IMR-90 (cell line): ENCODE results near the gene JPT1. TPM values are rescaled to one million over a fixed set of nuclear protein-coding genes. Genes with fewer than 3 reads are reported as not detected.
A peak's percentile ranks its signal among the peaks of the same experiment; 100 is the strongest.

Experiments used
- ATAC-seq: fragments of 200-7000 bp; cut with Tn5 transposase; 2 replicates; pipeline ENCODE4 v1.9.1; 2020; ENCODE audit warnings: low read depth, mild to moderate bottlenecking, moderate library complexity
- BruUV-seq: library from RNA; stranded (reverse); fragments of 400-500 nt; replicated peaks from 2 replicates; lab custom pipeline; 2021; lab: Mats Ljungman, UMichigan
- CTCF ChIA-PET: fragments of 300-600 bp; formaldehyde crosslinking; extraction: SDS; loops from one replicate; lab custom pipeline; 2021; ENCODE audit warnings: antibody characterized with exemption; lab: Yijun Ruan, JAX
- POLR2A ChIA-PET: fragments of 300-600 bp; sonication (Branson Sonifier 250); formaldehyde crosslinking; loops from one replicate; lab custom pipeline; 2022; ENCODE audit warnings: antibody characterized with exemption; ENCODE audit not compliant: unreplicated experiment; lab: Charles Lee
- DNase-seq: peaks from one replicate; pipeline ENCODE4 v3.0.0; 2013
- H2AFZ ChIP-seq: replicated peaks from 2 replicates; pipeline ENCODE3; 2013; ENCODE audit warnings: low read length, mild to moderate bottlenecking; ENCODE audit not compliant: poor library complexity
- H2AK5ac ChIP-seq: 2 replicates; pipeline ENCODE4 v1.6.1; 2013; ENCODE audit warnings: low read depth, low read length, inconsistent platforms
- H2AK9ac ChIP-seq: replicated peaks from 2 replicates; pipeline ENCODE3; 2013; ENCODE audit warnings: mild to moderate bottlenecking, low read depth, low read length, moderate library complexity; ENCODE audit not compliant: poor library complexity
- H2BK120ac ChIP-seq: 2 replicates; pipeline ENCODE4 v1.6.1; 2013; ENCODE audit warnings: low read depth, low read length, inconsistent platforms
- H2BK15ac ChIP-seq: 3 replicates; pipeline ENCODE4 v1.6.1; 2013; ENCODE audit warnings: low read depth, low read length, inconsistent platforms
- H2BK20ac ChIP-seq: 2 replicates; pipeline ENCODE4 v1.6.1; 2013; ENCODE audit warnings: low read depth, mild to moderate bottlenecking, inconsistent platforms, low read length, moderate library complexity
- H2BK5ac ChIP-seq: 2 replicates; pipeline ENCODE4 v1.6.1; 2013; ENCODE audit warnings: mild to moderate bottlenecking, low read depth, low read length, inconsistent platforms; ENCODE audit not compliant: poor library complexity, severe bottlenecking
- H3K14ac ChIP-seq: replicated peaks from 2 replicates; pipeline ENCODE4 v1.6.1; 2013; ENCODE audit warnings: low read depth, low read length, inconsistent platforms
- H3K18ac ChIP-seq: 2 replicates; pipeline ENCODE4 v1.6.1; 2013; ENCODE audit warnings: low read depth, low read length, control low read depth
- H3K23ac ChIP-seq: 2 replicates; pipeline ENCODE4 v1.6.1; 2013; ENCODE audit warnings: low read depth, low read length, inconsistent platforms
- H3K27ac ChIP-seq: 2 replicates; pipeline ENCODE4 v1.5.1; 2013; ENCODE audit warnings: mild to moderate bottlenecking, control low read depth, low read length; ENCODE audit not compliant: insufficient read depth
- H3K27me3 ChIP-seq: 2 replicates; pipeline ENCODE4 v1.6.1; 2013; ENCODE audit warnings: low read length; ENCODE audit not compliant: control insufficient read depth, insufficient read depth
- H3K36me3 ChIP-seq: 2 replicates; pipeline ENCODE4 v1.6.1; 2013; ENCODE audit warnings: low read length, mixed read lengths; ENCODE audit not compliant: control insufficient read depth, insufficient read depth
- H3K4ac ChIP-seq: 2 replicates; pipeline ENCODE4 v1.6.1; 2013; ENCODE audit warnings: low read depth, low read length, inconsistent platforms
- H3K4me1 ChIP-seq: 2 replicates; pipeline ENCODE4 v1.6.1; 2013; ENCODE audit warnings: low read length, mixed read lengths; ENCODE audit not compliant: control insufficient read depth, insufficient read depth
- H3K4me2 ChIP-seq: 2 replicates; pipeline ENCODE4 v1.6.1; 2013; ENCODE audit warnings: low read depth, mild to moderate bottlenecking, control low read depth, low read length, moderate library complexity
- H3K4me3 ChIP-seq: 2 replicates; pipeline ENCODE4 v1.5.1; 2013; ENCODE audit warnings: low read depth, mild to moderate bottlenecking, control low read depth, low read length, moderate library complexity; ENCODE audit not compliant: insufficient read depth
- H3K56ac ChIP-seq: 2 replicates; pipeline ENCODE4 v1.6.1; 2013; ENCODE audit warnings: low read length, inconsistent platforms; ENCODE audit not compliant: insufficient read depth; ENCODE audit errors: extremely low read depth
- H3K79me1 ChIP-seq, 2 experiments: 2 replicates each; pipeline ENCODE4 v1.6.1; 2013; ENCODE audit warnings: low read length in 2 of 2, inconsistent platforms in 1 of 2, low read depth in 1 of 2
- H3K9ac ChIP-seq: 2 replicates; pipeline ENCODE4 v1.6.1; 2013; ENCODE audit warnings: low read depth, low read length, control low read depth
- H3K9me1 ChIP-seq: 2 replicates; pipeline ENCODE4 v1.6.1; 2013; ENCODE audit warnings: low read length, inconsistent platforms; ENCODE audit not compliant: insufficient read depth
- H3K9me3 ChIP-seq: 2 replicates; pipeline ENCODE4 v1.6.1; 2013; ENCODE audit warnings: low read length; ENCODE audit not compliant: control insufficient read depth, insufficient read depth
- H4K20me1 ChIP-seq: 2 replicates; pipeline ENCODE4 v1.6.1; 2013; ENCODE audit warnings: low read length, inconsistent platforms; ENCODE audit not compliant: insufficient read depth
- H4K5ac ChIP-seq: 2 replicates; pipeline ENCODE4 v1.6.1; 2013; ENCODE audit warnings: mild to moderate bottlenecking, low read depth, low read length, control low read depth
- H4K8ac ChIP-seq, 2 experiments: 2 replicates each; pipeline ENCODE4 v1.6.1; 2013; ENCODE audit warnings: low read depth in 2 of 2, low read length in 2 of 2, control low read depth in 1 of 2, inconsistent platforms in 1 of 2
- H4K91ac ChIP-seq: 2 replicates; pipeline ENCODE4 v1.6.1; 2013; ENCODE audit warnings: low read depth, low read length, inconsistent platforms; ENCODE audit not compliant: insufficient read depth
- CHD1 ChIP-seq: IDR thresholded peaks from 2 replicates; pipeline ENCODE4 v1.6.1; 2012; ENCODE audit warnings: low read depth, low read length, improper control_type of control experiment
- MAFK ChIP-seq: IDR thresholded peaks from 2 replicates; pipeline ENCODE4 v1.6.1; 2012; ENCODE audit warnings: low read depth, low read length, improper control_type of control experiment
- MXI1 ChIP-seq: IDR thresholded peaks from 2 replicates; pipeline ENCODE4 v1.6.1; 2012; ENCODE audit warnings: low read depth, mild to moderate bottlenecking, low read length, moderate library complexity, borderline replicate concordance
- RAD21 ChIP-seq: IDR thresholded peaks from 2 replicates; pipeline ENCODE4 v1.6.1; 2012; ENCODE audit warnings: low read length, improper control_type of control experiment
- RFX5 ChIP-seq: IDR thresholded peaks from 2 replicates; pipeline ENCODE4 v1.8.0; 2012; ENCODE audit warnings: low read depth, mild to moderate bottlenecking, low read length, moderate library complexity
- WGBS, 2 experiments: methylation state at CpG; one replicate each; pipeline versions ENCODE4 v1.1.5 to v1.1.7; 2013; ENCODE audit warnings: missing lambda C conversion rate in 2 of 2; ENCODE audit not compliant: insufficient read length in 1 of 2; ENCODE audit errors: extremely low coverage in 2 of 2; 5-methylcytosine and 5-hydroxymethylcytosine counted together
- dilution Hi-C: fragments of 300-500 bp; cut with HindIII; formaldehyde crosslinking; loops from one replicate; pipeline ENCODE4 v1.14.3; 2018; ENCODE audit warnings: low sequenced_read_pairs; ENCODE audit not compliant: unreplicated experiment
- in situ Hi-C: fragments of 300-500 bp; cut with MboI; formaldehyde crosslinking; loops from 3 replicates; pipeline ENCODE4 v1.14.3; 2019; ENCODE audit warnings: low sequenced_read_pairs, inconsistent platforms, mixed read lengths
- intact Hi-C: fragments of 100-400 bp; cut with micrococcal nuclease; formaldehyde crosslinking; loops from 2 replicates; pipeline ENCODE4 v1.10.0; 2022
- polyA plus RNA-seq, 3 experiments: library from polyadenylated mRNA; depleted of rRNA; stranded (reverse); fragments of >200 nt; gene quantifications; 2 replicates each; pipeline ENCODE4 v1.2.3, GENCODE V29; 2012; ENCODE audit warnings: low replicate concordance in 1 of 3
- total RNA-seq: library from RNA; depleted of rRNA; stranded (reverse); fragments of >200 nt; gene quantifications from 2 replicates; pipeline ENCODE4 v1.2.3, GENCODE V29; 2012
- TF ChIP-seq, protein P1 (sequence below): fragments of 150-350 bp; IDR thresholded peaks from 2 replicates; pipeline ENCODE4 v1.6.1; 2017; ENCODE audit warnings: mild to moderate bottlenecking, antibody characterized with exemption, low read length, low read depth

The JPT1 gene
- total and polyA plus RNA-seq, 2 of the 4 experiments (the other 2 are of a cell fraction) = 118 to 272 TPM

- TF ChIP-seq, protein P1, sequence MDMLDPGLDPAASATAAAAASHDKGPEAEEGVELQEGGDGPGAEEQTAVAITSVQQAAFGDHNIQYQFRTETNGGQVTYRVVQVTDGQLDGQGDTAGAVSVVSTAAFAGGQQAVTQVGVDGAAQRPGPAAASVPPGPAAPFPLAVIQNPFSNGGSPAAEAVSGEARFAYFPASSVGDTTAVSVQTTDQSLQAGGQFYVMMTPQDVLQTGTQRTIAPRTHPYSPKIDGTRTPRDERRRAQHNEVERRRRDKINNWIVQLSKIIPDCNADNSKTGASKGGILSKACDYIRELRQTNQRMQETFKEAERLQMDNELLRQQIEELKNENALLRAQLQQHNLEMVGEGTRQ = no peak
- TF ChIP-seq MAFK = no peak
Measured at GRCh38 chr17:75130632-75131277, 23.6 kb downstream of the JPT1 start (continued).

- Histone ChIP-seq H3K36me3 (peaks cover 15% of the 10 kb centered on the region), H3K4me3 (peak overlapping the region; percentile 91; the same call in 1 of the 2 replicates), H2BK20ac (no peak overlapping the region), H3K14ac (no peak overlapping the region), H4K91ac (no peak overlapping the region), H2AFZ (peak overlapping the region; percentile 95), H4K5ac (no peak overlapping the region), H3K9me3 (no peaks in the 10 kb centered on the region), H3K56ac (no peak overlapping the region), H2AK9ac (peak overlapping the region; percentile 26), H3K9me1 (peaks cover 19% of the 10 kb centered on the region; the same call in 1 of the 2 replicates), H3K9ac (no peak overlapping the region; the same call in 1 of the 2 replicates), H3K4me1 (no peaks in the 10 kb centered on the region; the same call in 1 of the 2 replicates), H2BK5ac (no peak overlapping the region), H2BK15ac (no peak overlapping the region), H3K4ac (no peak overlapping the region), H4K8ac (no peak overlapping the region), H3K4me2 (no peak overlapping the region; the same call in 1 of the 2 replicates), H3K23ac (0 out of 2 replicates have a peak overlapping the region, but pooled peaks have one; percentile 78), H3K27ac (no peak overlapping the region), H3K79me1 (peaks cover 5 to 61% of the 10 kb centered on the region in 2 experiments), H2BK120ac (no peak overlapping the region), H4K20me1 (peaks cover 12% of the 10 kb centered on the region), H3K27me3 (no peaks in the 10 kb centered on the region), H3K18ac (no peak overlapping the region), H2AK5ac (no peak overlapping the region; the same call in 1 of the 2 replicates)
- TF ChIP-seq MXI1 (no peak), CHD1 (no peak), RAD21 (no peak), RFX5 (no peak)
- in situ Hi-C loops (no loop called here), dilution Hi-C loops (no loop called here), intact Hi-C loops (no loop called here)
- CTCF ChIA-PET = interaction anchor here (1.1 kb wide), 1 partner anchor 15 kb away, joined by 3 read pairs; no protein-coding TSS in a partner anchor
- WGBS, 2 experiments = 90% methylated on average over 13 of the region's 24 CpGs; no CpG with 5 or more reads in 1 of the 2 experiments
- no peak for DNase-seq
- POLR2A ChIA-PET = no interaction called here
- no peak for ATAC-seq
- TSS peak; percentile 33 for BruUV-seq
Measured at GRCh38 chr17:75130059-75130631, 24.2 kb downstream of the JPT1 start.
